ENCODE results near the gene RAB1B.

DNA sequence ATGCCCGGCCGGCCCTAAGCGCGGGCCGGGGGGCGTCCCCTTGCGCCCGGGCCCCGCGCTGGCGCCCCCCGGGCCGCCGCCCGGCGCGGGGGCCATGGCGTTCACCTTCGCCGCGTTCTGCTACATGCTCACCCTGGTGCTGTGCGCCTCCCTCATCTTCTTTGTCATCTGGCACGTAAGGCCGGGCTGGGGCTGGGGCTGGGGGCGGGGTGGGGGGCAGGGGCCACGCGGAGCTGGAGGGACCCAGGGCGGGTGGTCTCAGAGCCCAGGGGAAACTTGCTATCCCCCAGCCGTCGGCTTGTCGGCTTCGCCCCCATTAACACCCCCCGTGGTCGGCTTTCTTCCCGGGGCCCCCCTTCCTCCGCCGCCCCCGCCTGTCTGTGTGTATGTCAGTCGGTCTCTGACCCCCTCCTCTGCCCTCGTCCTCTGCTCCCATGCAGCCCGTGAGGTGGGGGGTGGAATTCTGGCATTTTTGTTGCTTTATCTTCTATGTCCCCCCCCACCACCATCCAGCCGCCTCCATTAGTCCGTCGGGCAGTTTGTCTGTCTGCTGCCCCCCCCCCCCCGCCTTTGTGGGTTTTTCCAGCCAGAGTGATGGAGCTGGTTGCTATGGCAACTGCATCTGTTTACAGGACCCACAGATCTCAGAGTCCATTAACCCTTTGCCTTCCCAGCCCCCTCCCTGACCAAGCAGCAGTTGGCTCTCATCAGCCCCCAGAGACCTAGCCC lies 10.1 kb downstream of the RAB1B start:
- TF ChIP-seq, protein P1, sequence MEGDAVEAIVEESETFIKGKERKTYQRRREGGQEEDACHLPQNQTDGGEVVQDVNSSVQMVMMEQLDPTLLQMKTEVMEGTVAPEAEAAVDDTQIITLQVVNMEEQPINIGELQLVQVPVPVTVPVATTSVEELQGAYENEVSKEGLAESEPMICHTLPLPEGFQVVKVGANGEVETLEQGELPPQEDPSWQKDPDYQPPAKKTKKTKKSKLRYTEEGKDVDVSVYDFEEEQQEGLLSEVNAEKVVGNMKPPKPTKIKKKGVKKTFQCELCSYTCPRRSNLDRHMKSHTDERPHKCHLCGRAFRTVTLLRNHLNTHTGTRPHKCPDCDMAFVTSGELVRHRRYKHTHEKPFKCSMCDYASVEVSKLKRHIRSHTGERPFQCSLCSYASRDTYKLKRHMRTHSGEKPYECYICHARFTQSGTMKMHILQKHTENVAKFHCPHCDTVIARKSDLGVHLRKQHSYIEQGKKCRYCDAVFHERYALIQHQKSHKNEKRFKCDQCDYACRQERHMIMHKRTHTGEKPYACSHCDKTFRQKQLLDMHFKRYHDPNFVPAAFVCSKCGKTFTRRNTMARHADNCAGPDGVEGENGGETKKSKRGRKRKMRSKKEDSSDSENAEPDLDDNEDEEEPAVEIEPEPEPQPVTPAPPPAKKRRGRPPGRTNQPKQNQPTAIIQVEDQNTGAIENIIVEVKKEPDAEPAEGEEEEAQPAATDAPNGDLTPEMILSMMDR (IDR thresholded peaks at IDR 0.05), result no peak
- no peak for TF ChIP-seq EZH2 (IDR thresholded peaks at IDR 0.05; ENCODE audit: borderline replicate concordance, insufficient read depth, low read depth, low read length, poor library complexity, severe bottlenecking)

All from B cell (primary cell).